GM21526 (cell line): ENCODE data around the gene C8G.

Experiments
- ATAC-seq: cut with Tn5 transposase; IDR thresholded peaks from one replicate; pipeline ENCODE4 v1.9.1; 2021; ENCODE audit warnings: moderate library complexity; ENCODE audit not compliant: unreplicated experiment, low FRiP score

C8G gene

DNA sequence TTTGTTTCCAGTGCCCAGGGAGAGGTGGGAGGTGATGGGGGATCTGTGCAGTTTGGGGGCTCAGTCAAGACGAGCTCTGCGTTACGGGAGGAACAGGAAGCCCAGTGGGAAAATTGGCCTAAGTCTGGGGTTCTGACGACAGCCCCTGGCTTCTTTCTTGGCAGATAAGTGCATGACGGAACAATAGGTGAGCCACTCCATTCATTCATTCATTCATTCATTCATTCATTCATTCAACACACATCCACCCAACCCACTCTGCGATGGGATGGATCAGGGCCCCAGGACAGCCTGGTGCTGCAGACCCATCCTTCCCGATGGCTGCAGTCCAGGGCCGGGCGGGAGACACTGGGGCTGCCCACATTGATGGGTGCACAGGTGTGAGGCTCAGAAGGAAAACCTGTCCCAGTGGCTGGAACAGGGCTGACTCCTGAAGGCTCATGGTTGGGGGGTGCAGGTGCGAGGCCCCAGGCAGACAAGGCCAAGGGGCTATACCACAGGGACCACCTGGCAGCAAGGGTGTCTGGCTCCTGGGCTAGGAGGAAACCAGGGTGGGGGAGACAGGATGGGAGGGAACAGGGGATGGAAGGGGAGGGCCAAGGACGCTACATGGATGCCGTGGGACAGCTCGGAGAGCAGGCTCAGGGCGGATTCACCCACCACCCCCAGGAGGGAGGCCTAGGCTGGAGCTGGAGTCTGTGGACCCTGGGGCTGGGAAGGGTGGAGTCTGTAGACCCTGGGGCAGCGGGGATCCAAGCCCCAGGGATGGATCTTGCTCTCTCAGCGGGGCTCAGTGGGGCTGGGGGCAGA is 35.8 kb downstream of the C8G start:
- no peak for ATAC-seq

- no peak for ATAC-seq
These were observed 36.7 kb downstream of the C8G start for GRCh38 chr9:136981588-136982231.

DNA sequence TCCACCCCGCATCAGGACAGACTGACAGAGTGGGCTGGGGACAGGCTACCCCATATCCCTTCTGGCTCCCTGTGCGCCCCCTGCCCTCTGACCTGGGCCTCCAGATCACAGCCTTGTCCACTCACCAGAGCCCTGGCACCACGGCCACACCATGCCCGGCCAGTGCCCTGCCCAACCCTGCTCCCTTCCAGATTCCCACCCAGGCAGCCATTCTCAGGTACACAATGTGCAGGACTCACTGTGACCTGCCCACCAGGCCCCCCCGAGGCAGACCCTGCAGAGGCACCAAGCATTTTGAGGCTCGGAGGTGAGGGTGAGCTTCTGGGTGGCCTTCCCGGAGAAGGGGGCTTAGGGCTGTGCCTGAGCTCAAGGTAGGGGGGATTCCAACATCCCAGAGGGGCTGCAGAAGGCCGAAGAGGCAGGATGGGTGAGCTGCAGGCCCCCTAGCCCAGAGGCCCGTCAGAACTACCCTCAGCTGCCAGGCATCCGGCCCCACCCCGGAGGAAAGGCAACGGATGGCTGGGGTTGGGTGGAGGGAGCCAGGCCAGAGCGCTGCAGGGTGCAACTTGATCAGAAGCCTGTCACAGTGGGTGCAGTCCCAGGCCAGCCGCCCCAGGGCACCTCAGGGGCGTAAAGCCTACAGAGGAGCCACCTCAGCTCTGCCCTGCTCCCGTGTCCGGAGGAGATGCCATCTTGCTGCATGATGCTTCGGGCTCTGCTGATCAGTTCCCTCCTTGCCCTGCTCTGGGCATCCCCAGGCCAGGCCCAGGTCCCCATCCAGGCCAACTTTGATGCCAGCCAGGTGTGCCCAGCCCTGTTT is 37.4 kb downstream of the C8G start, which contains the start of gene LCNL1:
Gene LCNL1, plus strand, starts transcription at position 762 of the 820 bp plus-strand sequence. CDS start 594 bp downstream, outside the sequence.
- no peak for ATAC-seq

DNA sequence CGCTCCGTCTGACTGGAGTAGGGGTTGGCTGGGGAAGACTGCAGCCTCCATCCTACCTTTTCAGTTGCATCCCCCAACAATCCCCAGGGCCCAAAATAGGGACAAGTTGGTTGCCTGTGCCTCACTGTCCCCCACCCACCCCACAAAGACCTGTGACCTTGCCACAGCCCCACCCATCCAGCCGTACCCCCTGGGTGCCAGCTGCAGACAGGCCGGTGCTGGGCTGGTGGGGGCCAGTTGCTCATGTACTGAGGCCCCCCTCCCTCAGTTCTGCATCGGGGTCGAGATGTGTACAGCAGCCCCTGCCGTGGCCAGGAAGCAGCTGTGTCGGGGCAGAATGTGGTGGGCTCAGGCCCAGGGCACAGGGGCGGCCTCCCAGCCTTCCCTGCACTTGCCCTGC is 38.1 kb downstream of the C8G start:
- ATAC-seq = no peak

- no peak for ATAC-seq
These were observed 38.7 kb downstream of the C8G start for GRCh38 chr9:136983656-136984314.

GRCh38 chr9:136984464-136985026 is 39.5 kb downstream of the C8G start:
- no peak for ATAC-seq

DNA sequence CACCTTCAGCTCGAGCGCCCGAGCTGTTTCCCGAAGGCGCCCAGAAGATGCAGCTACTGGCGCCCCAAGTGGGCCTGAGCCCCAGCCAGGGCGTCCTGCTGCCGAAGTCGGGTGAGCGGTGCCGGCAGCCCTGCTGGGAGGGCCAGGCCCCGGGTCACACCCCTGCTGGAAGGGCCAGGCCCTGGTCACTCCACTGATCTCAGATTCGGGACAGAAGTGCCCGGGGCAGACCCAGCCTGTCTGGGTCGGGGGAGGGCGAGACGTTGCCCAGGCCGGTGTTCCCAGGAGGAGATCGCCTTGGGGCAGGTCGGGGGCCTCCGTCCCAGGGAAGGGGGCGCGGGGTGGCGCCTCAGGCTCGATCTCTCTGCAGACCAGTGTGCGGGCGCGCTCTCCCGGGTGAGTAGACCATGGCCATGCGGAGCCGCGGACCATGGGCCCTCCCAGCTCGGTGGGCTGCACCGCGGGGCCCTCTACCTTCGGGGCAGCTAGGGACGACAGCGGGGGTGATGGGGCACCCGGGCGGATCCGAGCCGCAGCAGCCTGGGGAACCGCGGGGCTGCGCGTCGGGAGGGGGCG is 40.1 kb downstream of the C8G start:
- ATAC-seq = no peak

- no peak for ATAC-seq
These were observed 40.8 kb downstream of the C8G start for GRCh38 chr9:136985853-136986252.

GRCh38 chr9:136988872-136989271 is 43.8 kb downstream of the C8G start:
- ATAC-seq = no peak

GRCh38 chr9:136990242-136990911 is 45.3 kb downstream of the C8G start:
- ATAC-seq = no peak

DNA sequence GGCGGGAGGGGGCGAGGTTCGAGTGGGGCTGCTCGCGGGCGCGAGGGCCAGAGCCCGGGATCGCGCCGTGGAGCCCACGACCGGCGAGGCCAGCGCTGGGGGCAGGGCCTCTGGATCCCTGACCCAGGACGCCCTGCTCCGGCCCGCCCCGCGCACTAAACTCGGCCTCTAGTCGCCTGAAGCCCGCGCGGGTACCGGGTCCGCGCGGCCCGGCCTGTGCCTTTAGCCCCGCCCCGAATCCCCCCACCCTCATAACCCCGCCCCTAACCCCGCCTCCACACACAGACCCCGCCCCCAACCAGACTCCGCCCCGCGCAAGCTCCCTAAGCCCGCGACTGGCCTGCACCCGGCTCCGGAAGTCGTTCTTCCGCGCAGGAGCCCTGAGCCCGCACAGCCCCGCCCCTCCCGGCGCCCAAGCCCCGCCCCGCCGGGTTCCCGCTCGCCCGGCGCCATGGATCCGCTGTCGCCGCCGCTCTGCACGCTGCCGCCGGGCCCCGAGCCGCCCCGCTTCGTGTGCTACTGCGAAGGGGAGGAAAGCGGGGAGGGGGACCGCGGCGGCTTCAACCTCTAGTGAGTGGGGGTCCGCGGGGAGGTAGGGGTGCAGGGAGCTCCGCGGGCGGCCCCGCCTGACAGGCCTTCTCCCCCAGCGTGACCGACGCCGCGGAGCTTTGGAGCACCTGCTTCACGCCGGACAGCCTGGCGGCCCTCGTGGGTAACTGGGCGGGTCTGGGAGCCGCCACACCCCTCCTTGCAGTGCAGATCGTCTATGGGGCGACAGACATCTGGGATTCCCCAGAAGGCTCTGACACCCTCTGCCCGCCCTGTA is 47.2 kb downstream of the C8G start, which contains the start of gene PAXX:
Gene PAXX, plus strand, starts transcription at position 430 of the 826 bp plus-strand sequence. Its CDS starts 22 bp downstream, at position 452.
- ATAC-seq = peak; percentile 73

GRCh38 chr9:136992819-136993369 is 47.9 kb downstream of the C8G start:
- ATAC-seq = no peak

DNA sequence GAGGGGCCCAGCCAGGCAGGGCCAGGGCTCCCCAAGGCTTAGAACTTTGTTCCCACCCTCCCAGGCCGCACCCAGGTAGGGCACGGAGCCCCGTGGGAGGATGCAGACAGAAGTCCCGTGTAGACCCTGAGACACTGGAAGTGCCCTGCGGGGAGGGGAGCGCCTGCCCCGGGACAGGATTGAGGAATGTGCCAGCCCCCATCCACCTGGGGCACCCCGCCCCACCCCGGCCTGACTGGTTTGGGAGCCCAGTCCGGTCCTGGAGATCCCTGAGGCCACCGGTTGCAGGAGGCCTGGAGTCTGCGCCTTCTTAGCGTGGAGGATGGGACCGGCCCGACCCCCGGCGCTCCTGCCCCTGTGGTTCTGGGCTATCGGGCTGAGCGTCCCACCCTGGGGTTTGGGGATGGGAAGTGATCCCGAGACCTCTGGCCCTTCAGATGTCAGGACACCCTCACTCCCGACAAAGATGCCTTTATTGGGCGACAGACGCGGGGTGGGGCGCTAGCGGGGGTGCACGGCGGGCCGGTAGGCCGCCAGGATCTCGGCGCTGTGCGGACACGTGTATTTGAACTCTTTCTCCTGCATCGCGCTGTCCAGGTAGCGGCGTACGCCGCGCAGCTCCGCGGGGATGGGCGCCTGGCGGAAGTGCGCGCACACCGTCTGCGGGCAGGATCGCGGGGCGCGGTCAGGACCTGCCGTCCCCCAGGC is 49.3 kb downstream of the C8G start:
- no peak for ATAC-seq

GRCh38 chr9:136994888-136995230 is 49.8 kb downstream of the C8G start:
- no peak for ATAC-seq

DNA sequence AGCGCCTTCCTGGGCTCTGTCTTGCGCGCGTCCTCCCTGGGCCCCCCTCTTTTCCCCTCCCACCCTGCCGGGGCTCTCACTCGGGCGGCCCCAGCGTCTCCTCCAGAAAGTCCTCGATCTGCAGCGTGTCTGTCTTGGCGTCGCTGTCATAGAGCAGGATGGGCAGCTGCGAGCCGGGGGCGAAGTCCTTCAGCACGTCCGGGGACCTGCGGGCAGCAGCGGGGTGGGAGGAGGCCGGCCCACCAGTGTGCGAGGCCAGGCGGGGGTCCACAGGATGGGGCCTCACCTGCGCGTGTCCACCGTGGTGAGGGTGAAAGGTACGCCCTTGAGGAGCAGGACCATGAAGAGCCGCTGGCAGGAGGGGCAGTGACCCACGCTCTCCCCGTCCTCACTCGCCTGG is 50.3 kb downstream of the C8G start:
- ATAC-seq = no peak

GRCh38 chr9:136995772-136996311 is 50.8 kb downstream of the C8G start:
- ATAC-seq = no peak
